ENCODE data around the gene CTXND1. TPM values are rescaled to one million over a fixed set of nuclear protein-coding genes. Genes with fewer than 3 reads are reported as not detected.

CTXND1 gene
- total and polyA plus RNA-seq, 2 of the 8 experiments (the other 6 are each of a cell fraction or from before 2014, with no cell fraction given), result 0.03 TPM; not detected in 1

- TF ChIP-seq, protein P1, sequence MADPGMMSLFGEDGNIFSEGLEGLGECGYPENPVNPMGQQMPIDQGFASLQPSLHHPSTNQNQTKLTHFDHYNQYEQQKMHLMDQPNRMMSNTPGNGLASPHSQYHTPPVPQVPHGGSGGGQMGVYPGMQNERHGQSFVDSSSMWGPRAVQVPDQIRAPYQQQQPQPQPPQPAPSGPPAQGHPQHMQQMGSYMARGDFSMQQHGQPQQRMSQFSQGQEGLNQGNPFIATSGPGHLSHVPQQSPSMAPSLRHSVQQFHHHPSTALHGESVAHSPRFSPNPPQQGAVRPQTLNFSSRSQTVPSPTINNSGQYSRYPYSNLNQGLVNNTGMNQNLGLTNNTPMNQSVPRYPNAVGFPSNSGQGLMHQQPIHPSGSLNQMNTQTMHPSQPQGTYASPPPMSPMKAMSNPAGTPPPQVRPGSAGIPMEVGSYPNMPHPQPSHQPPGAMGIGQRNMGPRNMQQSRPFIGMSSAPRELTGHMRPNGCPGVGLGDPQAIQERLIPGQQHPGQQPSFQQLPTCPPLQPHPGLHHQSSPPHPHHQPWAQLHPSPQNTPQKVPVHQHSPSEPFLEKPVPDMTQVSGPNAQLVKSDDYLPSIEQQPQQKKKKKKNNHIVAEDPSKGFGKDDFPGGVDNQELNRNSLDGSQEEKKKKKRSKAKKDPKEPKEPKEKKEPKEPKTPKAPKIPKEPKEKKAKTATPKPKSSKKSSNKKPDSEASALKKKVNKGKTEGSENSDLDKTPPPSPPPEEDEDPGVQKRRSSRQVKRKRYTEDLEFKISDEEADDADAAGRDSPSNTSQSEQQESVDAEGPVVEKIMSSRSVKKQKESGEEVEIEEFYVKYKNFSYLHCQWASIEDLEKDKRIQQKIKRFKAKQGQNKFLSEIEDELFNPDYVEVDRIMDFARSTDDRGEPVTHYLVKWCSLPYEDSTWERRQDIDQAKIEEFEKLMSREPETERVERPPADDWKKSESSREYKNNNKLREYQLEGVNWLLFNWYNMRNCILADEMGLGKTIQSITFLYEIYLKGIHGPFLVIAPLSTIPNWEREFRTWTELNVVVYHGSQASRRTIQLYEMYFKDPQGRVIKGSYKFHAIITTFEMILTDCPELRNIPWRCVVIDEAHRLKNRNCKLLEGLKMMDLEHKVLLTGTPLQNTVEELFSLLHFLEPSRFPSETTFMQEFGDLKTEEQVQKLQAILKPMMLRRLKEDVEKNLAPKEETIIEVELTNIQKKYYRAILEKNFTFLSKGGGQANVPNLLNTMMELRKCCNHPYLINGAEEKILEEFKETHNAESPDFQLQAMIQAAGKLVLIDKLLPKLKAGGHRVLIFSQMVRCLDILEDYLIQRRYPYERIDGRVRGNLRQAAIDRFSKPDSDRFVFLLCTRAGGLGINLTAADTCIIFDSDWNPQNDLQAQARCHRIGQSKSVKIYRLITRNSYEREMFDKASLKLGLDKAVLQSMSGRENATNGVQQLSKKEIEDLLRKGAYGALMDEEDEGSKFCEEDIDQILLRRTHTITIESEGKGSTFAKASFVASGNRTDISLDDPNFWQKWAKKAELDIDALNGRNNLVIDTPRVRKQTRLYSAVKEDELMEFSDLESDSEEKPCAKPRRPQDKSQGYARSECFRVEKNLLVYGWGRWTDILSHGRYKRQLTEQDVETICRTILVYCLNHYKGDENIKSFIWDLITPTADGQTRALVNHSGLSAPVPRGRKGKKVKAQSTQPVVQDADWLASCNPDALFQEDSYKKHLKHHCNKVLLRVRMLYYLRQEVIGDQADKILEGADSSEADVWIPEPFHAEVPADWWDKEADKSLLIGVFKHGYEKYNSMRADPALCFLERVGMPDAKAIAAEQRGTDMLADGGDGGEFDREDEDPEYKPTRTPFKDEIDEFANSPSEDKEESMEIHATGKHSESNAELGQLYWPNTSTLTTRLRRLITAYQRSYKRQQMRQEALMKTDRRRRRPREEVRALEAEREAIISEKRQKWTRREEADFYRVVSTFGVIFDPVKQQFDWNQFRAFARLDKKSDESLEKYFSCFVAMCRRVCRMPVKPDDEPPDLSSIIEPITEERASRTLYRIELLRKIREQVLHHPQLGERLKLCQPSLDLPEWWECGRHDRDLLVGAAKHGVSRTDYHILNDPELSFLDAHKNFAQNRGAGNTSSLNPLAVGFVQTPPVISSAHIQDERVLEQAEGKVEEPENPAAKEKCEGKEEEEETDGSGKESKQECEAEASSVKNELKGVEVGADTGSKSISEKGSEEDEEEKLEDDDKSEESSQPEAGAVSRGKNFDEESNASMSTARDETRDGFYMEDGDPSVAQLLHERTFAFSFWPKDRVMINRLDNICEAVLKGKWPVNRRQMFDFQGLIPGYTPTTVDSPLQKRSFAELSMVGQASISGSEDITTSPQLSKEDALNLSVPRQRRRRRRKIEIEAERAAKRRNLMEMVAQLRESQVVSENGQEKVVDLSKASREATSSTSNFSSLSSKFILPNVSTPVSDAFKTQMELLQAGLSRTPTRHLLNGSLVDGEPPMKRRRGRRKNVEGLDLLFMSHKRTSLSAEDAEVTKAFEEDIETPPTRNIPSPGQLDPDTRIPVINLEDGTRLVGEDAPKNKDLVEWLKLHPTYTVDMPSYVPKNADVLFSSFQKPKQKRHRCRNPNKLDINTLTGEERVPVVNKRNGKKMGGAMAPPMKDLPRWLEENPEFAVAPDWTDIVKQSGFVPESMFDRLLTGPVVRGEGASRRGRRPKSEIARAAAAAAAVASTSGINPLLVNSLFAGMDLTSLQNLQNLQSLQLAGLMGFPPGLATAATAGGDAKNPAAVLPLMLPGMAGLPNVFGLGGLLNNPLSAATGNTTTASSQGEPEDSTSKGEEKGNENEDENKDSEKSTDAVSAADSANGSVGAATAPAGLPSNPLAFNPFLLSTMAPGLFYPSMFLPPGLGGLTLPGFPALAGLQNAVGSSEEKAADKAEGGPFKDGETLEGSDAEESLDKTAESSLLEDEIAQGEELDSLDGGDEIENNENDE (IDR thresholded peaks at IDR 0.05; ENCODE audit: insufficient replicate concordance, low read length), result no peak
- TF ChIP-seq TBP (IDR thresholded peaks at IDR 0.05; ENCODE audit: low read depth, low read length), result no peak
- no peak for TF ChIP-seq CTBP2 (IDR thresholded peaks at IDR 0.05; ENCODE audit: borderline replicate concordance, insufficient read depth, insufficient read length, low read length)
- TF ChIP-seq EGR1 (IDR thresholded peaks at IDR 0.05; ENCODE audit: borderline replicate concordance, low read depth, low read length), result no peak
- TF ChIP-seq NANOG (IDR thresholded peaks at IDR 0.05; ENCODE audit: insufficient read depth, low read depth, low read length, poor library complexity, severe bottlenecking), result no peak
- TF ChIP-seq RFX5 (IDR thresholded peaks at IDR 0.05; ENCODE audit: borderline replicate concordance, low read depth, low read length), result no peak
- no peak for TF ChIP-seq EP300 (IDR thresholded peaks at IDR 0.05; ENCODE audit: borderline replicate concordance in 1 of 2, low read depth in 2 of 2, low read length in 2 of 2)
- no peak for TF ChIP-seq POU5F1 (IDR thresholded peaks at IDR 0.05; ENCODE audit: low read depth, low read length)
- TF ChIP-seq FOSL1 (IDR thresholded peaks at IDR 0.05; ENCODE audit: insufficient read depth, low read depth, low read length), result no peak
- TF ChIP-seq EZH2 (IDR thresholded peaks at IDR 0.05; ENCODE audit: low read depth, low read length, severe bottlenecking), result no peak
- TF ChIP-seq CREB1 (IDR thresholded peaks at IDR 0.05), result no peak
- TF ChIP-seq CBX5 (IDR thresholded peaks at IDR 0.05; ENCODE audit: low read depth, low read length), result no peak
These were observed 75.6 kb downstream of the CTXND1 start (continued) for GRCh38 chr15:80176443-80176842.

Measured in H1 (cell line).